GF-D8 (cell line): ENCODE results near the gene PDE8A.
"Not testable (repeated sequence)": the region's sequence is repeated elsewhere in the genome, so short reads cannot be mapped to it uniquely, and the experiment has no call there.

Experiments
- DNase-seq: peaks from one replicate; lab custom pipeline; 2025; lab: John Stamatoyannopoulos, UW

The PDE8A gene

DNA sequence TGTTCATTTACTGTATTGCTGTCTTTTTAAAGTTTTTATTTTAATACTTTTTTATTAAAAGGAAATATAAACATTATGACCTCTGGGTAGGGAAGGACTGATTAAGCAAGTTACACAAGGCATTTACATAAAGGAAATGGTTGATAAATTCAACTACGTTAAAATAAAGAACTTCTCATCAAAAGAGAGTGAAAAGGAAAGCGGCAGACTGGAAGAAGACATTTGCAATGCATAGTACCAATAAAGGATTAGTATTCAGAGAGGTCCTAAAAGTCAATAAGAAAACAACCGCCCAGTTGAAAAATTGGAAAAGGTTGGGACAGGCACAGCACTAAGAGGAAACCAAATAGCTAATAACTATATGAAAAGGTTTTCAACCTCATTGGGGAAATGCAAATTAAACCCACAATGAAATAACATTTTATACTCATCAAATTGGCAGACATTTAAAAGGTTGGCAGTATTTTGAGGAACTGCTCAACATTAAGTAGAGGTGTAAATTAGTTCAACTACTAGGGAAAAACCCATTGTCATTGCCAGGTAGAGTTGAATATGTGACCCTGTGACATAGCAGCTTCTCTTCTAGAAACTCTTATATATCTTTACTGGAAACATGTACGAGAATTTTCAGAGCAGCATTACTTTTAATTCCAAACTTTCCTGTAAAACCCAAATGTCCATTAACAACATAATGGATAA, 9.5 kb downstream of the PDE8A start:
- DNase-seq: no peak

GRCh38 chr15:84992157-84992944, 10.7 kb downstream of the PDE8A start:
- no peak for DNase-seq

DNA sequence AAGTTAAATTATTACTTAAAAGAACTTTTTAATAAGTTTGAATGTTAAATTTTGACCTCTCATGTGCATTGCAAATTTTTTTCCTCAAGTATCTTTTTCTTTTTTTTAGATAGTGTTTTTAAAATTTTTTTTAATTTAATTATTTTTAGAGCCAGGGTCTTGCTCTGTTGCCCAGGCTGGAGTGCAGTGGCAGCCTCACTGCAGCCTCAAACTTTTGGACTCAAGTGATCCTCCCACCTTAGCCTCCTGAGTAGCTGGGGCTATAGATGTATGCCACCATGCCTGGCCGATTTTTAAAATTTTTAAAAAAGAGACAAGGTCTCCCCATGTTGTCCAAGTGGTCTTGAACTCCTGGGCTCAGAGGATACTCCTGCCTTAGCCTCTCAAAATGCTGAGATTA, 14.4 kb downstream of the PDE8A start:
- DNase-seq: no peak

DNA sequence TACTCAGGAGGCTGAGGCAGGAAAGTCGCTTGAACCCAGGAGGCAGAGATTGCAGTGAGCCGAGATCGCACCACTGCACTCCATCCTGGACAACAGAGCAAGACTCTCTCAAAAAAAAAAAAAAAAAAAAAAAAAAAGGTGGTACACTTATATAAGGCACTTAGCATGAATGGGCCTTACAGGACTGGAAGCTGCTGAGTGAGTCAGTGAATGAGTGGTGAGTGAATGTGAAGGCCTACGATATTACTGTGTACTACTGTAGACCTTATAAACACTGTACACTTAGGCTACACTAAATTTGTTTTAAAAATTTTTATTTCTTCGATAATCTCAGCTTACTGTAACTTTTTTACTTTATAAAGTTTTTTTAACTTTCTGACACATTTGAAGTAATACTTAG, 15.1 kb downstream of the PDE8A start:
- DNase-seq: not testable (repeated sequence)

DNA sequence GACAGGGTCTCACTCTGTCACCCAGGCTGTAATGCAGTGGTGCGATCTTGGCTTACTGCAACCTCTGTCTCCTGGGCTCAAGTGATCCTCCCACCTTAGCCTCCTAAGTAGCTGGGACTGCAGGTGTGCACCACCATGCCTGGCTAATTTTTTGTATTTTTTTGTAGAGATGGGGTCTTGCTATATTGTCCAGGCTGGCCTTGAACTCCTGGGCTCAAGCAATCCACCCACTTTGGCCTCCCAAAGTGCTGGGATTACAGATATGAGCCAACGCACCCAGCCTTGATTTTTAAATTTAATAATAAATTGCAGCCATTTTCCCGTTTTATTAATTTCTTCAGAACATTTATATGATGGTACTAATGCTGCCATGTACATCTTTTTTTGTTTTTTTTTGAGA, 15.6 kb downstream of the PDE8A start:
- DNase-seq: not testable (repeated sequence)

DNA sequence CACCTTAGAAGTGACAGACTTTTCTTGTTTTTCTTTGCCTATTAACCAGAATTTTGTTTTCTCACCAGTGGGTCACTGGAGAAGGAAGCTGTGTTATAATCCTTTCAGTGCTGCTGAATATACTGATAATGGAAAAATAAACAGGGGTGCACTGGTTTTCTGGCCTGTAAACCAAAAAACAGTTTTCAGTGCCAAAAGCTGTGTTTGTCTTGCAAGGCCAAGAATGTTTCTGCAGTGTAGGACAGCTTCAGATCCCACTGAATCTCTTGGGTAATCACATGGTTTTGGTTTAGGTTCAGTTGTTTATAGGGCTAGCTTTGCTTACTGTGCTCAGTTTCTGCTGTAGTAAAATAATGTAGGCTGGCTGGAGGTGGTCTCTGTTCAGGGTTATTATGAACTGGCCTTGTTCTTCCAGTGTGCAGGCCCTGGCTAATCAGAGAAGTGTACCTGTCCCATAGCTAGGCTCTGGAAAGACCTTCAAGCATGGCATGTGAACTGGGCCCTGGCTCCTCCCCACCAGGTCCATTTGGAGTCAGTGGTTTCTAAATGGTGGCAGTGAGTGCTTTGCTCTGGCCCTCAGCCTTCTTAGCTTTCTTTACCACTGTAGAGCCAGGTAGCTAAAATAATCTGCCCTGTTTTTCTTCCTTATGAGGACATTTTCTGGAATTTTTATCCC, 18.7 kb downstream of the PDE8A start:
- DNase-seq: no peak

DNA sequence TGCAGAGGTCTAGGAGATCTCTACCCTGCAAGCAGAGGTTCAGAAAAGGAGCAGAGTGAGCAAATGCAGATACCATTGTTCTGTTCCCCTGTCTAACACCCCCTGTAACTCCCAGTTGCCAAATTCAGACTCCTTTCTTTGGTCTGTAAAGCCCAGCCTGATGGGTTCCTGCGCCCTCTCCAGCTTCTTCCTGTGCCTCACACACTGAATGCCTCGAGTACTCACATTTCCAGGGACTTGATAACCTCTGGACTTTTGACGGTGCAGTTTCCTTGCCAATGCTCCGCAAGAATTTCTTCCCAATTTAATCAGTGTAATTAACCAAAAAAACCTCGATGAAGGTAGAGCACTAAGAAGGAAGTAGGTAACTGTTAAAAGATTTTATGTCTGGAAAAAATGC, 19.3 kb downstream of the PDE8A start:
- DNase-seq: no peak

DNA sequence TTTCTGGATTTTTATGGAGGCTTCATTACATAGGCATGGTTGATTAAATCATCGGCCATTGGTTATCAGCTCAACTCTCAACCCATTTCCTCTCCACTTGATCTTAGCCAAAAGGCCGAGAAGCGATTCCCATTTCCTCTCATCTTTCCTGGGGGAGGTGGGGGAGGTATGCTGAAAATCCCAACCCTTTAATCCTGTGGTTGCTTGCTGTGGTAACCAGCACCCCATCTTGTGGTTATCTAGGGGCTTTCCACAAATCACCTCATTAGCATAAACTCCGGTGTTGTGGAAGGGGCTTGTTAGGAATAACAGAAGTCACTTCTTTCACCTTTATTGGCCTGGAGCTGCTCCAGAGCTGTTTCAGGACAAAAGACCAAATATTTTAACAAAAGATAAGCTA, 20.9 kb downstream of the PDE8A start:
- no peak for DNase-seq

DNA sequence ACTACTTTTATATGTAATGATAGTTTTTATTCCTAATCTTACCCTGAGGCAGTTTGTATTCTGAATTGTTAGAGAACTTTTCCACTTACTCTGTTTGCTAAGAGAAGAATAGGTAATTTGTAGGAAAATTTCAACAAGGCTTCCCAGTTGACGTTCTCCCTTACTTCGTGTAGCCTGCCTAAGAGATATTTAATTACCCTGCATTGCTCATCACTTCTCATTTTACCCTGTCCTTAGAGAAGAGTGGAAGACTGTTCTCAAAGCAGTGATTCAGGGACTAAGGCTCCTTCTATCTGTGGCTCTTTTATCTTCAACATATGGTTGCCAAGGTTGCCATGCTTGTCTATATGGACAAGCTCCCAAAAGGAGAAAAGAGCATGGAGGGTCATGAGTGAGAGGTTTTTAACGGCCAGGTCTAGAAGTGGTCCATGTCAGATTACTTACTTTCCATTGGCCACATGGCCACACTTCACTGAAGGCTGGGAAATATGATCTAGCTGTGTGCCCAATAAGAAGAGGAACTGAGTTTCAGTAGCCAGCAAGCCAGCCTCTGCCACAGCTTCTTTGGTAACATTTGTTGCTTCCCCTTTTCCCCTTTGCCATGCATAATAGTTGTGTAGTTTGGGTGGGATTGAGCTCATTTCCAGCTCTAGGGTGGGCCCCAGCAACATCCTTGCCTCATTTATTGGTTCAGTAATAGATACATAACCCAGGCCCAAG, 22.1 kb downstream of the PDE8A start:
- DNase-seq: peak; percentile 86

GRCh38 chr15:85004550-85004949, 22.9 kb downstream of the PDE8A start:
- no peak for DNase-seq

DNA sequence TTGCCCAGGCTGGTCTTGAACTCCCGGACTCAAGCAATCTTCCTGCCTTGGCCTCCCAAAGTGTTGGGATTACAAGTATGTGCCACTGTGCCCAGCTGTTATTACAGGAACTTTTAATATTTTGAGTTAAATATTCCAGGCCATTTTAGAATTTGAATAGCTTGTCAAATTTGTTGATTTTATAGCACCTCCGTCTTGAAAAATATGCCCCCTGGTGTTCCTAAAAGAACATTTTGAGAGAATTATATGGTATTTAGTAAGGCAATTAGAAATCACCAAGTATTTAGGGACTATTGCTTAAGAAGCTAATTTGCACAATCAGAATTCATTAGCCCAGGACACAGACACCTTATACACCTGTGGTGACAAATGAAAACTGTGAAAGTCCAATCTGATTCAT, 23.7 kb downstream of the PDE8A start:
- DNase-seq: no peak

DNA sequence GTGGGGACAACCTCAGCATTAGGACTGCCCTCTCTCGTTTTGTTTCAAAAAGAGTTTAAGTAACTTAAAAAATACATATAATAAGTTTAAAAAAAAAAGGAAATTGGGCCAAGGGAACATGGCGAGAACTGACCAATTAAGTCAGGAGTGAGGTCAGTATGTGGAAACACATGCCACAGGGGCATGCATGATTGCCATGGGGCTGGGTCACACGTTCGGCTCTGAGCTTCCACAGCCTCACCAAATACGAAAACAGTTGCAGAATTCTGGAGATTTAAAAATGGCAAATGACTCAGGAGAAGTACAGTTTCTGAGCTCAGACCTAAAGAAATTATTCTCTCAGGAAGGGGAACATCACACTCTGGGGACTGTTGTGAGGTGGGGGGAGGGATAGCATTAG, 24.1 kb downstream of the PDE8A start:
- no peak for DNase-seq

GRCh38 chr15:85006201-85006600, 24.5 kb downstream of the PDE8A start:
- DNase-seq: no peak

GRCh38 chr15:85006655-85007054, 25.0 kb downstream of the PDE8A start:
- no peak for DNase-seq

DNA sequence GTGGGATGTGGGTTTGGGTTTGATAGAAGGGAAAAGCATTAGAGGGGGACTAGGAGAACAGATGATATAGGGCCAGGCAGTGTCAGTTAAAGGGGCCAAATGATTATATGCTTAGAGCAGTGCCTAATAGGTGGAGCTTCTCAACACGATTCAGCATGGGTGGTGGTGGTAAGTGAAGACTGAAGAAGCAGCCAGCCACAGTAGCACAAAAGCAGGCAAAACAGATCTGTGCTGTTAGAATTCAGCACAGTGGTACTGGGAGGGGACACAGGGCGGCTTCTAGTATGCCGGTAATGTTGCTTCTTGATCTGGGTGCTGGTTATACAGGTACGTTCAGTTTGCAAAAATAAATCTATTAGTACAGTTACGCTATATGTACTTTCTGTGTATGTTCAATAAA, 25.5 kb downstream of the PDE8A start:
- DNase-seq: no peak

- no peak for DNase-seq
Observed at GRCh38 chr15:85007741-85008397, 26.2 kb downstream of the PDE8A start.

- DNase-seq: peak; percentile 69
Observed at GRCh38 chr15:85008474-85009260, 27.0 kb downstream of the PDE8A start.

DNA sequence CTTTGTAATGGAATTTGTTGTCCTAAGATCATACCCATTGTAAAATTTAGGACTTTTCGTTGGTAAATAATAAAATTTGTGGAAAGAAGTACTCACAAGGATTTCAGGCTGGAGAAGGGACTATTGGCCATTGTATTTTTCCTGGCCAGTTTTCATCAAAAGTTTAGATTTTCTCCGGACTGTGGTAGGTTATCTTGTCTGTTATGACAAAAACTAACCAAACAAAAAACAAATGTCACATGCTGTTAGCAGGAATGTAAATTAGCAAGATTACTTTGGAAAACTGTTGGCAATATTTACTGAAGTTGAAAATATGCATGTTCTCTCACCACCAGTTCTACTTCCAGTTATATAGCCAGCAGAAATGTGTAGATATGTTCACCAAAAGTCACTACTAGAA, 27.8 kb downstream of the PDE8A start:
- DNase-seq: no peak

DNA sequence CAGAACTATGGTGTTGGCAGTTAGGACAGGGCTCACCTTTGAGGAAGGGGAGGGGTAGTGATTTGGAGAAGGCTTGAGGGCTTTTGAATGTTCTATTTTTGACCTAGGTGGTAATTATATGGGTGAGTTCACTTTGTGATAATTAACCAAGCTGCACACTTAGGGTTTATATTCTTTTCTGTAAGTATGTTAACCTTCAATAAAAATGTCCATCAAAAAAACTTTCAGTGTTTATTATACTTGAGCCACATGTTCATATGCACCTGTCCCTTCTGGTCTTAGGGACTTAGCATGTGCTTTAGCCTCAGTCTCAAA, 28.4 kb downstream of the PDE8A start:
- no peak for DNase-seq

DNA sequence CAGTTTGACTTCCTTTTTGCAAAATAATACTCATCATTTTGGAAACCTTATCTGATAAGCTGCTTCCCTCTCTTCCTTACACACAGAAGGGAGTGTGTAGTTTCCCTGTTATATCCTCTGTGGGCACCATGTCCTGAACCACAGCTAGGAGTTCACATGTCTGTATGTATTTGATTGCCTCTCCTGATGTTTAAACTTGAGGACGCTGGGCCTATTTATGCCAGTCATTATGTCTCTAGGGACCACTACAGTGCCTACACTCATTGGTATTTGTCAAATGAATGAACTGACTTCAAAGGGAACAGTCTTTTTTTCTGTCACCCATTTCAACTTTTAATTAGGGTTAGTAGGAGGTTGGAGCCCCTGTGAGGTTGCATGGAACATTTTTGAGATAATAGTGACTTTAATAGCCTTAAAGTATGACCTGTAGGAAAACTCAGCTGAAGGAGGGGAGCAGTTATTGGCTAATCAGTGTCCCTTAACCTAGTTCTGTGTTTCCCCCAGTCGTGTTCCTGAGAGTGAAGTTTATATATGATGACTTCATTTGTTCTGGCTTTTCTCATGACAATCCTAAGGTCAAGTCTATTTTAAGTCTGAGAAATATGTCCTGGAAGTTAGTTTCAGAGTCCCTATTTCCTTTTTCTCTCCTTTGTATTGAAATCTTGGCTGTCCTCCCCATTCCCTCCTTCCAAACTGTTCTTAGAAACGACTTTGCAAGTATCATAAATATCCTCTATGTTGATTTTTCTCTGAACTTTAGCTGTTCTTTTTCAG, 28.9 kb downstream of the PDE8A start:
- DNase-seq: peak; percentile 93
